Heart left ventricle (tissue), 13 donors: ENCODE results near the gene ELL.

Source experiments
- POLR2A ChIP-seq, 2 donors: fragments of 450-650 bp; IDR thresholded peaks; one replicate each; pipeline ENCODE4 v1.6.1; 2017; ENCODE audit warnings: antibody characterized with exemption in 2 of 2, mild to moderate bottlenecking in 2 of 2, moderate library complexity in 2 of 2
- TF ChIP-seq, protein P1 (sequence below), 12 donors: fragments of 200-600 bp; sonication (generic) in 4 of 12; IDR thresholded peaks; one replicate each; pipeline versions ENCODE4 v1.5.0 to v1.8.0; 2018 to 2022; ENCODE audit warnings: antibody characterized with exemption in 12 of 12, mild to moderate bottlenecking in 5 of 12
- donor health status: ischemic (EF 13 %, LVEDD 7.1; RV severe dilation, severe dysfunction).
- donor health status: DM: no; HTN: yes; CAD: no.
- donor health status: DM: no; HTN: no; CAD: no.
- donor health status: ischemic (EF 25% LVEDD 6.9; RV normal size, moderate dysfunction).
- donor health status: ischemic (EF 25% LVEDD 5.7; RV mildly dilated, moderate dysfunction).
- donor health status: ischemic (EF 35%, LVEDD 5.7; RV mildly dilated, moderate dysfunction).
- donor health status: nonischemic (EF 11% LVEDD 7.7; RV severe dilation, severe dysfunction).
- donor health status: DM: yes; HTN: yes; CAD: no.
- donor health status: PGD.
- donor health status: ischemic (EF 29% LVEDD 5.4; RV normal size, mild dysfunction).
- donor health status: nonischemic (EF 23%, LVEDD 6.1; RV moderate dilation, normal function).

DNA sequence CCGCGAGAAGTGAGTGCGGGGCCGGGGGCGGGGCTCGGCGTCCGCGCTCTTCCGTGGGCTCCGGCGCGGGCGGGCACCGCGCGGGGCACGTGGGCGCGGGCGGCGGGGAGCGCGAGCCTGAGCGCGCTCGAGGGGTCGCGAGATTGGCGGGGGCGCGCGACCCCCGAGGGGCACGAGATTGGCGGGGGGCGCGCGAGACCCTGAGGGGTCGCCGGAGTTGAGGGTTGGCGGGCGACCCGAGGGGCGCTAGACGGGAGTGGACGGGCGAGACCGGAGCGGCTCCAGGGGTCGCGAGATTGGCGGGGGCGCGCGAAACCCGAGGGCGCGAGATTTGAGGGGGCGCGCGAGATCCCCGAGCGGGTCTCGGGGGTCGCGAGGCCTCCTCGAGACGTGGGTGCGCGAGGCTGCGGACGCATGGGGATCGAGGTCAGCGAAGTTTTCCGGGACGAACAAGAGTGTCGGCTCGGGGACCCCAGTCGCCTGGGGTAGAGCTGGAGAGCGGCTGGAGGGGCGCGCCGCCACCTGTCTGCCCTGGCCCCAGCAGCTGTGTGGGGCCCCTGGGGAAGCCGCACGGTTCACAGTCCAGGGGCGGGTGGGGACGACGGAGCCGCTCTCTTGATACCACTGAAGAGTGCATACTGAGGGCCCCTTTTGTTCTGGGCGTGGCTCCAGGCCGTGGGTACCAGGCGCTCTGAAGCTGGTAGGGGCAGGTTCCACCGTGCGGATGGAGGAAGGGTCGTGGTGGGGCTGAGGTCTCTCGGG is 102.0 kb downstream of the ELL start:
- TF ChIP-seq, protein P1, sequence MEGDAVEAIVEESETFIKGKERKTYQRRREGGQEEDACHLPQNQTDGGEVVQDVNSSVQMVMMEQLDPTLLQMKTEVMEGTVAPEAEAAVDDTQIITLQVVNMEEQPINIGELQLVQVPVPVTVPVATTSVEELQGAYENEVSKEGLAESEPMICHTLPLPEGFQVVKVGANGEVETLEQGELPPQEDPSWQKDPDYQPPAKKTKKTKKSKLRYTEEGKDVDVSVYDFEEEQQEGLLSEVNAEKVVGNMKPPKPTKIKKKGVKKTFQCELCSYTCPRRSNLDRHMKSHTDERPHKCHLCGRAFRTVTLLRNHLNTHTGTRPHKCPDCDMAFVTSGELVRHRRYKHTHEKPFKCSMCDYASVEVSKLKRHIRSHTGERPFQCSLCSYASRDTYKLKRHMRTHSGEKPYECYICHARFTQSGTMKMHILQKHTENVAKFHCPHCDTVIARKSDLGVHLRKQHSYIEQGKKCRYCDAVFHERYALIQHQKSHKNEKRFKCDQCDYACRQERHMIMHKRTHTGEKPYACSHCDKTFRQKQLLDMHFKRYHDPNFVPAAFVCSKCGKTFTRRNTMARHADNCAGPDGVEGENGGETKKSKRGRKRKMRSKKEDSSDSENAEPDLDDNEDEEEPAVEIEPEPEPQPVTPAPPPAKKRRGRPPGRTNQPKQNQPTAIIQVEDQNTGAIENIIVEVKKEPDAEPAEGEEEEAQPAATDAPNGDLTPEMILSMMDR (IDR thresholded peaks at IDR 0.05): no peak
- no peak for TF ChIP-seq POLR2A (IDR thresholded peaks at IDR 0.05)
